Mesenchymal stem cell (in vitro differentiated cells and primary cell): ENCODE measurements around the gene VPS13A.
"Not testable (repeated sequence)": the region's sequence is repeated elsewhere in the genome, so short reads cannot be mapped to it uniquely, and the experiment has no call there.

Experiments used
- DNase-seq: peaks from one replicate; pipeline ENCODE4 v3.0.0-alpha.2; 2013
- H2AFZ ChIP-seq: one replicate; pipeline ENCODE4 v1.6.1; 2013; ENCODE audit warnings: low read depth, mild to moderate bottlenecking, control low read depth, inconsistent platforms, low read length, moderate library complexity
- H2AK5ac ChIP-seq: 2 replicates; pipeline ENCODE4 v1.6.1; 2013; ENCODE audit warnings: low read length, moderate library complexity, mild to moderate bottlenecking, inconsistent platforms; ENCODE audit not compliant: severe bottlenecking
- H2BK120ac ChIP-seq: one replicate; pipeline ENCODE4 v1.6.1; 2013; ENCODE audit warnings: low read depth, mild to moderate bottlenecking, inconsistent platforms, low read length, moderate library complexity
- H2BK12ac ChIP-seq, 2 experiments: one replicate each; pipeline ENCODE4 v1.6.1; 2013; ENCODE audit warnings: inconsistent platforms in 2 of 2, low read length in 2 of 2, mild to moderate bottlenecking in 2 of 2, moderate library complexity in 2 of 2, control low read depth in 1 of 2
- H2BK15ac ChIP-seq: one replicate; pipeline ENCODE4 v1.6.1; 2013; ENCODE audit warnings: mild to moderate bottlenecking, low read depth, inconsistent platforms; ENCODE audit not compliant: poor library complexity, severe bottlenecking
- H2BK5ac ChIP-seq: 2 replicates; pipeline ENCODE4 v1.6.1; 2013; ENCODE audit warnings: low read depth, mild to moderate bottlenecking, low read length, control low read depth, inconsistent platforms; ENCODE audit not compliant: poor library complexity, severe bottlenecking
- H3K14ac ChIP-seq, 2 experiments: one replicate each; pipeline ENCODE4 v1.6.1; 2013; ENCODE audit warnings: inconsistent platforms in 2 of 2, low read length in 2 of 2, control low read depth in 1 of 2, mild to moderate bottlenecking in 1 of 2, moderate library complexity in 1 of 2
- H3K18ac ChIP-seq, 2 experiments: one replicate each; pipeline ENCODE4 v1.6.1; 2013; ENCODE audit warnings: inconsistent platforms in 2 of 2, low read length in 2 of 2, control low read depth in 1 of 2, low read depth in 1 of 2, mild to moderate bottlenecking in 1 of 2
- H3K23ac ChIP-seq, 2 experiments: one replicate each; pipeline ENCODE4 v1.6.1; 2013; ENCODE audit warnings: inconsistent platforms in 2 of 2, low read length in 2 of 2, mild to moderate bottlenecking in 2 of 2, moderate library complexity in 2 of 2, control low read depth in 1 of 2
- H3K27ac ChIP-seq: 2 replicates; pipeline ENCODE4 v1.5.1; 2013; ENCODE audit warnings: mild to moderate bottlenecking, moderate library complexity, low read length, control low read depth, inconsistent platforms; ENCODE audit not compliant: poor library complexity, severe bottlenecking
- H3K27me3 ChIP-seq, 2 experiments: 2 replicates each; pipeline versions ENCODE4 v1.6.1 to v1.7.0; 2013; ENCODE audit warnings: low read length in 2 of 2, mild to moderate bottlenecking in 2 of 2, moderate library complexity in 2 of 2, control low read depth in 1 of 2, inconsistent platforms in 1 of 2; ENCODE audit not compliant: control insufficient read depth in 1 of 2, insufficient read depth in 1 of 2
- H3K36me3 ChIP-seq, 2 experiments: 2 replicates each; pipeline versions ENCODE4 v1.6.1 to v1.7.0; 2013; ENCODE audit warnings: low read length in 2 of 2, control low read depth in 1 of 2, inconsistent platforms in 1 of 2, low read depth in 1 of 2, mild to moderate bottlenecking in 1 of 2; ENCODE audit not compliant: insufficient read depth in 2 of 2, control insufficient read depth in 1 of 2
- H3K4ac ChIP-seq, 2 experiments: one replicate each; pipeline ENCODE4 v1.6.1; 2013; ENCODE audit warnings: inconsistent platforms in 2 of 2, low read length in 2 of 2, mild to moderate bottlenecking in 2 of 2, moderate library complexity in 2 of 2, control low read depth in 1 of 2, low read depth in 1 of 2
- H3K4me1 ChIP-seq: 2 replicates; pipeline ENCODE4 v1.6.1; 2013; ENCODE audit warnings: low read depth, low read length, control low read depth; ENCODE audit not compliant: control insufficient read depth, insufficient read depth
- H3K4me2 ChIP-seq: 2 replicates; pipeline ENCODE4 v1.6.1; 2013; ENCODE audit warnings: low read length, mild to moderate bottlenecking, inconsistent platforms; ENCODE audit not compliant: poor library complexity, severe bottlenecking
- H3K4me3 ChIP-seq, 2 experiments: 2 replicates each; pipeline versions ENCODE4 v1.5.1 to v1.7.0; 2013; ENCODE audit warnings: low read length in 2 of 2, mild to moderate bottlenecking in 2 of 2, control low read depth in 1 of 2, low read depth in 1 of 2; ENCODE audit not compliant: insufficient read depth in 1 of 2
- H3K79me1 ChIP-seq: replicated peaks from 2 replicates; pipeline ENCODE4 v1.6.1; 2013; ENCODE audit warnings: mild to moderate bottlenecking, control low read depth, low read length, inconsistent platforms; ENCODE audit not compliant: poor library complexity, severe bottlenecking
- H3K9ac ChIP-seq: 2 replicates; pipeline ENCODE4 v1.7.0; 2013; ENCODE audit warnings: mild to moderate bottlenecking, low read length, moderate library complexity
- H3K9me3 ChIP-seq: 2 replicates; pipeline ENCODE4 v1.7.0; 2013; ENCODE audit warnings: mild to moderate bottlenecking, low read length; ENCODE audit not compliant: control insufficient read depth
- H4K8ac ChIP-seq: one replicate; pipeline ENCODE4 v1.6.1; 2013; ENCODE audit warnings: inconsistent platforms, mild to moderate bottlenecking, low read length, moderate library complexity
- H4K91ac ChIP-seq: one replicate; pipeline ENCODE4 v1.6.1; 2013; ENCODE audit warnings: mild to moderate bottlenecking, low read length, inconsistent platforms
- WGBS: methylation state at CpG from one replicate; pipeline ENCODE4 v1.1.7; 2013; ENCODE audit warnings: mixed read lengths; 5-methylcytosine and 5-hydroxymethylcytosine counted together

Gene VPS13A

GRCh38 chr9:77392328-77392727, 215.0 kb downstream of the VPS13A start:
- Histone ChIP-seq H3K9me3 (no peaks in the 10 kb centered on the region), H2BK12ac (no peak overlapping the region), H3K4ac (no peak overlapping the region), H2BK120ac (no peak overlapping the region), H3K36me3 (peaks cover 0 to 2% of the 10 kb centered on the region in 2 experiments), H3K27ac (no peak overlapping the region), H3K4me2 (no peak overlapping the region), H2AFZ (no peak overlapping the region), H3K27me3 (no peaks in the 10 kb centered on the region), H4K91ac (no peak overlapping the region), H3K14ac (no peak overlapping the region), H2BK15ac (no peak overlapping the region), H2BK5ac (no peak overlapping the region), H3K79me1 (no peaks in the 10 kb centered on the region), H3K18ac (no peak overlapping the region), H3K4me3 (no peak overlapping the region), H2AK5ac (no peak overlapping the region), H3K23ac (no peak overlapping the region), H4K8ac (no peak overlapping the region), H3K9ac (no peak overlapping the region), H3K4me1 (no peaks in the 10 kb centered on the region)
- DNase-seq, result no peak
- whole genome bisulfite sequencing, result 92% methylated on average over 1 of the region's 7 CpGs

GRCh38 chr9:77398581-77398980, 221.2 kb downstream of the VPS13A start:
- not testable (repeated sequence) for H3K79me1 ChIP-seq, H4K91ac ChIP-seq, H4K8ac ChIP-seq, H3K14ac ChIP-seq, H3K36me3 ChIP-seq, H2BK120ac ChIP-seq, H2BK12ac ChIP-seq, H3K4me3 ChIP-seq, DNase-seq, H3K4me1 ChIP-seq, H2BK5ac ChIP-seq, H2BK15ac ChIP-seq, H3K18ac ChIP-seq, H2AK5ac ChIP-seq, H3K9ac ChIP-seq, H3K23ac ChIP-seq, H3K4me2 ChIP-seq, H3K27me3 ChIP-seq, H3K9me3 ChIP-seq, H3K27ac ChIP-seq, H3K4ac ChIP-seq, H2AFZ ChIP-seq
- WGBS, result 100% methylated on average over 7 of the region's 9 CpGs

- Histone ChIP-seq H3K9ac (no peak overlapping the region), H2AFZ (no peak overlapping the region), H3K4me3 (no peak overlapping the region), H3K4ac (no peak overlapping the region), H3K27ac (no peak overlapping the region), H2BK15ac (no peak overlapping the region), H3K23ac (no peak overlapping the region), H3K36me3 (no peaks in the 10 kb centered on the region), H2AK5ac (no peak overlapping the region), H3K18ac (no peak overlapping the region), H2BK120ac (no peak overlapping the region), H3K4me1 (no peaks in the 10 kb centered on the region), H3K79me1 (no peaks in the 10 kb centered on the region), H3K4me2 (no peak overlapping the region), H2BK12ac (no peak overlapping the region), H2BK5ac (peak overlapping the region; percentile 19), H3K14ac (no peak overlapping the region), H4K91ac (no peak overlapping the region), H4K8ac (no peak overlapping the region), H3K9me3 (no peaks in the 10 kb centered on the region), H3K27me3 (no peaks in the 10 kb centered on the region)
- WGBS, result no CpG with 5 or more reads among the region's 1 CpG
- DNase-seq, result no peak
These were observed 222.6 kb downstream of the VPS13A start for GRCh38 chr9:77399964-77400363.

- Histone ChIP-seq H3K4ac (no peak overlapping the region), H4K8ac (no peak overlapping the region), H2BK120ac (no peak overlapping the region), H2BK15ac (no peak overlapping the region), H3K9ac (peak overlapping the region; percentile 57), H3K79me1 (no peaks in the 10 kb centered on the region), H3K27ac (no peak overlapping the region), H2AFZ (no peak overlapping the region), H3K4me1 (no peaks in the 10 kb centered on the region), H3K23ac (no peak overlapping the region), H4K91ac (no peak overlapping the region), H2AK5ac (no peak overlapping the region), H3K14ac (no peak overlapping the region), H3K4me2 (no peak overlapping the region), H2BK5ac (no peak overlapping the region), H3K27me3 (no peaks in the 10 kb centered on the region), H3K4me3 (no peak overlapping the region), H3K9me3 (no peaks in the 10 kb centered on the region), H3K36me3 (peaks cover 3 to 7% of the 10 kb centered on the region in 2 experiments), H2BK12ac (no peak overlapping the region), H3K18ac (no peak overlapping the region)
- no CpG with 5 or more reads among the region's 2 CpGs for WGBS
- no peak for DNase-seq
These were observed 225.0 kb downstream of the VPS13A start for GRCh38 chr9:77402286-77402685.
